K562 (cell line): ENCODE data around the gene MIB2. TPM values are rescaled to one million over a fixed set of nuclear protein-coding genes. Genes with fewer than 3 reads are reported as not detected.

Experiments used
- ATAC-seq: fragments of 200-7000 bp; cut with Tn5 transposase; 3 replicates; pipeline ENCODE4 v1.9.1; 2020; ENCODE audit warnings: moderate library complexity
- BruUV-seq: library from RNA; stranded (reverse); fragments of 400-500 nt; replicated peaks from 2 replicates; lab custom pipeline; 2021; lab: Mats Ljungman, UMichigan
- CTCF ChIA-PET: fragments of 300-600 bp; formaldehyde crosslinking; extraction: SDS; loops from one replicate; lab custom pipeline; 2021; ENCODE audit warnings: low intra/inter-chr PET ratio; lab: Yijun Ruan, JAX
- POLR2A ChIA-PET: fragments of 300-600, 350-650 bp; sonication (Branson Sonifier 250); formaldehyde crosslinking; extraction: SDS; loops from one replicate; lab custom pipeline; 2021; ENCODE audit warnings: antibody characterized with exemption, inconsistent platforms; lab: Yijun Ruan, JAX
- DNase-seq, 4 experiments: peaks; one replicate each; pipeline versions ENCODE4 v3.0.0 to v3.0.0-alpha.2; 2011 to 2018; ENCODE audit warnings: low spot score in 3 of 4, mixed read lengths in 3 of 4; ENCODE audit errors: extremely low read depth in 1 of 4
- FAIRE-seq: peaks from 2 replicates; lab custom pipeline; 2011; peaks lifted over from hg19 to GRCh38; lab: Jason Lieb, UNC
- H2AFZ ChIP-seq: 2 replicates; pipeline ENCODE4 v1.6.0; 2011; ENCODE audit warnings: low read depth, low read length, control low read depth, inconsistent platforms
- H3K27ac ChIP-seq: fragments of 200-600 bp; 3 replicates; pipeline ENCODE4 v1.8.0; 2011; ENCODE audit warnings: low read depth, mild to moderate bottlenecking, control low read depth, inconsistent platforms, low read length, moderate library complexity, mixed read lengths; ENCODE audit errors: extremely low read depth
- H3K27me3 ChIP-seq, 2 experiments: fragments of 300-600 bp in 1 of 2; 2 replicates in 1 of 2; 3 replicates in 1 of 2; pipeline versions ENCODE4 v1.6.0 to v1.8.0; 2011; ENCODE audit warnings: inconsistent platforms in 2 of 2, low read length in 2 of 2, mild to moderate bottlenecking in 1 of 2, mixed read lengths in 1 of 2, moderate library complexity in 1 of 2; ENCODE audit not compliant: control insufficient read depth in 2 of 2, insufficient read depth in 2 of 2
- H3K36me3 ChIP-seq: fragments of 300-600 bp; 3 replicates; pipeline ENCODE4 v1.8.0; 2011; ENCODE audit warnings: mild to moderate bottlenecking, low read length, inconsistent platforms; ENCODE audit not compliant: control insufficient read depth, insufficient read depth
- H3K4me1 ChIP-seq, 2 experiments: fragments of 200-600 bp in 1 of 2; replicated peaks in 1 of 2; 2 replicates in 1 of 2; 3 replicates in 1 of 2; pipeline versions ENCODE4 v1.5.1 to v1.8.0; 2011; ENCODE audit warnings: inconsistent platforms in 2 of 2, low read length in 2 of 2, mild to moderate bottlenecking in 1 of 2, mixed read lengths in 1 of 2, moderate library complexity in 1 of 2; ENCODE audit not compliant: control insufficient read depth in 2 of 2, insufficient read depth in 2 of 2
- H3K4me2 ChIP-seq: 2 replicates; pipeline ENCODE4 v1.6.1; 2011; ENCODE audit warnings: low read length, control low read depth, inconsistent platforms, mixed read lengths; ENCODE audit not compliant: insufficient read depth
- H3K4me3 ChIP-seq: fragments of 200-600 bp; sonication (generic), shearing (Covaris generic); 2 replicates; pipeline ENCODE4 v1.5.1; 2016; ENCODE audit warnings: control low read depth, inconsistent platforms
- H3K79me2 ChIP-seq: fragments of 200-600 bp; 3 replicates; pipeline ENCODE4 v1.8.0; 2011; ENCODE audit warnings: low read length, inconsistent platforms; ENCODE audit not compliant: control insufficient read depth, insufficient read depth
- H3K9ac ChIP-seq, 2 experiments: 2 replicates each; pipeline versions ENCODE4 v1.6.0 to v1.6.1; 2011; ENCODE audit warnings: low read depth in 2 of 2, low read length in 2 of 2, control low read depth in 1 of 2, inconsistent platforms in 1 of 2, mild to moderate bottlenecking in 1 of 2, mixed read lengths in 1 of 2; ENCODE audit not compliant: insufficient read depth in 1 of 2
- H3K9me1 ChIP-seq: one replicate; pipeline ENCODE4 v1.6.0; 2011; ENCODE audit warnings: inconsistent platforms, mild to moderate bottlenecking, low read length, moderate library complexity; ENCODE audit not compliant: control insufficient read depth, insufficient read depth
- H3K9me3 ChIP-seq: replicated peaks from 2 replicates; pipeline ENCODE4 v1.5.1; 2011; ENCODE audit warnings: low read depth, low read length, inconsistent platforms; ENCODE audit not compliant: control insufficient read depth, insufficient read depth
- H4K20me1 ChIP-seq: replicated peaks from 2 replicates; pipeline ENCODE4 v1.6.1; 2011; ENCODE audit warnings: low read length, inconsistent platforms, mixed read lengths; ENCODE audit not compliant: control insufficient read depth, insufficient read depth
- DLX4 ChIP-seq: fragments of 250-450 bp; sonication (Bioruptor Pico); IDR thresholded peaks from 2 replicates; pipeline ENCODE4 v1.6.1; 2021; ENCODE audit warnings: mild to moderate bottlenecking
- EWSR1 ChIP-seq: fragments of 450-650 bp; IDR thresholded peaks from 2 replicates; pipeline ENCODE4 v1.6.1; 2018; ENCODE audit warnings: borderline replicate concordance, mild to moderate bottlenecking, low read depth, moderate library complexity; ENCODE audit not compliant: partially characterized antibody
- FOXK1 ChIP-seq: sonication (generic); formaldehyde crosslinking; IDR thresholded peaks from 2 replicates; pipeline ENCODE4 v1.8.0; 2022; ENCODE audit warnings: missing genetic modification reagents, mild to moderate bottlenecking, borderline replicate concordance
- ILF3 ChIP-seq: fragments of 450-650 bp; IDR thresholded peaks from 2 replicates; pipeline ENCODE4 v1.6.1; 2018; ENCODE audit warnings: antibody characterized with exemption, mild to moderate bottlenecking, moderate library complexity, borderline replicate concordance
- LEF1 ChIP-seq: fragments of 450-650 bp; IDR thresholded peaks from 2 replicates; pipeline ENCODE4 v1.6.1; 2016; ENCODE audit warnings: mild to moderate bottlenecking
- MNT ChIP-seq, 2 experiments: fragments of 450-650 bp; conservative IDR thresholded peaks; 2 replicates each; pipeline ENCODE4 v1.6.1; 2017; ENCODE audit warnings: mild to moderate bottlenecking in 2 of 2, moderate library complexity in 2 of 2
- MXI1 ChIP-seq: IDR thresholded peaks from 2 replicates; pipeline ENCODE4 v1.6.1; 2011; ENCODE audit warnings: low read depth, mild to moderate bottlenecking, improper control_type of control experiment, low read length
- NCOA2 ChIP-seq, 2 experiments: fragments of 450-650 bp; IDR thresholded peaks; 2 replicates each; pipeline ENCODE4 v1.6.1; 2018; ENCODE audit warnings: mild to moderate bottlenecking in 2 of 2, moderate library complexity in 1 of 2; ENCODE audit not compliant: partially characterized antibody in 2 of 2
- SLC30A9 ChIP-seq: fragments of 250-450 bp; sonication (Bioruptor Pico); IDR thresholded peaks from 2 replicates; pipeline ENCODE4 v1.8.0; 2022; ENCODE audit warnings: mild to moderate bottlenecking, moderate library complexity
- SMARCA4 ChIP-seq: fragments of 450-650 bp; IDR thresholded peaks from 2 replicates; pipeline ENCODE4 v1.6.1; 2016
- ZNF395 ChIP-seq: fragments of 200-800 bp; sonication (Bioruptor generic); IDR thresholded peaks from 2 replicates; pipeline ENCODE4 v1.6.1; 2017; ENCODE audit warnings: missing genetic modification characterization, missing compliant biosample characterization
- ZNF639 ChIP-seq, 2 experiments: fragments of 200-800 bp in 1 of 2; sonication (Bioruptor generic) in 1 of 2; sonication (generic) in 1 of 2; formaldehyde crosslinking in 1 of 2; IDR thresholded peaks in 1 of 2; conservative IDR thresholded peaks in 1 of 2; 2 replicates each; pipeline versions ENCODE4 v1.5.0 to v1.6.1; 2016 to 2020; ENCODE audit warnings: missing compliant biosample characterization in 1 of 2, missing genetic modification characterization in 1 of 2, missing genetic modification reagents in 1 of 2
- WGBS: fragments of 100-300 bp; shearing (Covaris generic); methylation state at CpG from one replicate; pipeline ENCODE4 v1.1.6; 2016; ENCODE audit warnings: low coverage, mixed read lengths; ENCODE audit not compliant: insufficient coverage; ENCODE audit errors: missing lambda C conversion rate; 5-methylcytosine and 5-hydroxymethylcytosine counted together
- in situ Hi-C: fragments of 300-500 bp; cut with MboI; formaldehyde crosslinking; loops from 4 replicates; pipeline ENCODE4 v1.15.0; 2018; ENCODE audit warnings: inconsistent platforms, mixed read lengths
- intact Hi-C: fragments of 100-400 bp; cut with micrococcal nuclease; formaldehyde crosslinking; loops from 2 replicates; pipeline ENCODE4 v1.14.2; 2022
- polyA plus RNA-seq, 8 experiments: library from polyadenylated mRNA; depleted of rRNA in 4 of 8; stranded (reverse) in 5 of 8; unstranded in 3 of 8; fragments of >200 nt; fragmentation: Nextera tagmentation in 2 of 8; fragmentation: Illumina TruSeq in 1 of 8; extraction: Ambion mirVana in 2 of 8; extraction: Trizol in 1 of 8; gene quantifications; 2 replicates each; pipeline versions ENCODE4 v1.2.1 to v1.2.3, GENCODE V29; 2011 to 2014; ENCODE audit warnings: inconsistent platforms in 1 of 8, missing spikeins in 1 of 8
- total RNA-seq, 7 experiments: library from RNA; depleted of rRNA in 6 of 7; stranded (reverse); fragments of >200 nt in 6 of 7; fragmentation: Illumina TruSeq in 2 of 7; extraction: Trizol in 2 of 7; gene quantifications; 2 replicates each; pipeline versions ENCODE4 v1.2.1 to v1.2.3, GENCODE V29; 2011 to 2021; ENCODE audit warnings: low replicate concordance in 1 of 7
- TF ChIP-seq, protein P1 (sequence below), 2 experiments: fragments of 450-650 bp in 1 of 2; IDR thresholded peaks; 2 replicates each; pipeline ENCODE4 v1.6.1; 2011 to 2017; ENCODE audit warnings: low read depth in 2 of 2, antibody characterized with exemption in 1 of 2, borderline replicate concordance in 1 of 2, low read length in 1 of 2, mild to moderate bottlenecking in 1 of 2, mixed read lengths in 1 of 2; ENCODE audit not compliant: control insufficient read depth in 1 of 2

Gene MIB2
- total and polyA plus RNA-seq, 9 of the 15 experiments (the other 6 are each of a cell fraction or from before 2014, with no cell fraction given), result 0.04 to 17.0 (median 4.9) TPM; not detected in 1

- DNase-seq (no peak), FAIRE-seq (no peak), ATAC-seq (no peak)
- Histone ChIP-seq H3K4me1 (peaks cover 0 to 86% of the 10 kb centered on the region in 2 experiments; a peak in 3 of 5 replicates), H3K4me3 (no peak overlapping the region), H3K9me1 (no peaks in the 10 kb centered on the region), H3K79me2 (no peaks in the 10 kb centered on the region), H4K20me1 (peaks cover 1% of the 10 kb centered on the region; the same call in 1 of the 2 replicates), H2AFZ (no peak overlapping the region), H3K27ac (no peak overlapping the region), H3K9me3 (no peaks in the 10 kb centered on the region), H3K4me2 (no peak overlapping the region), H3K36me3 (no peaks in the 10 kb centered on the region), H3K27me3 (no peaks in the 10 kb centered on the region), H3K9ac (peak overlapping the region in 1 of 2 experiments; percentile 52; a peak in 2 of 4 replicates)
- ChIA-PET CTCF (no interaction called here), POLR2A (interaction anchor here (1.2 to 1.6 kb wide), 2 partner anchors 10 to 23 kb away, joined by 3 to 4 read pairs; partner anchors contain the start of gene MIB2)
- in situ Hi-C loops, result no loop called here
- WGBS, result 53% methylated on average over 8 of the region's 8 CpGs
- intact Hi-C loops, result no loop called here
- BruUV-seq, result no TSS peak
- TF ChIP-seq NCOA2 (IDR thresholded peaks at IDR 0.05; ENCODE audit: partially characterized antibody in 2 of 2) (no peak), FOXK1 (CRISPR knock-in tag) (no peak), SLC30A9 (CRISPR knock-in tag) (no peak), MXI1 (no peak), EWSR1 (no peak), SMARCA4 (no peak), MNT (conservative IDR thresholded peaks at IDR 0.05) (no peak), ZNF639 (CRISPR knock-in tag; conservative IDR thresholded peaks at IDR 0.05 in 1 of 2, IDR thresholded peaks at IDR 0.05 in 1 of 2) (no peak), DLX4 (CRISPR knock-in tag) (no peak), LEF1 (no peak), ZNF395 (CRISPR knock-in tag) (no peak), ILF3 (no peak)
- TF ChIP-seq, protein P1, sequence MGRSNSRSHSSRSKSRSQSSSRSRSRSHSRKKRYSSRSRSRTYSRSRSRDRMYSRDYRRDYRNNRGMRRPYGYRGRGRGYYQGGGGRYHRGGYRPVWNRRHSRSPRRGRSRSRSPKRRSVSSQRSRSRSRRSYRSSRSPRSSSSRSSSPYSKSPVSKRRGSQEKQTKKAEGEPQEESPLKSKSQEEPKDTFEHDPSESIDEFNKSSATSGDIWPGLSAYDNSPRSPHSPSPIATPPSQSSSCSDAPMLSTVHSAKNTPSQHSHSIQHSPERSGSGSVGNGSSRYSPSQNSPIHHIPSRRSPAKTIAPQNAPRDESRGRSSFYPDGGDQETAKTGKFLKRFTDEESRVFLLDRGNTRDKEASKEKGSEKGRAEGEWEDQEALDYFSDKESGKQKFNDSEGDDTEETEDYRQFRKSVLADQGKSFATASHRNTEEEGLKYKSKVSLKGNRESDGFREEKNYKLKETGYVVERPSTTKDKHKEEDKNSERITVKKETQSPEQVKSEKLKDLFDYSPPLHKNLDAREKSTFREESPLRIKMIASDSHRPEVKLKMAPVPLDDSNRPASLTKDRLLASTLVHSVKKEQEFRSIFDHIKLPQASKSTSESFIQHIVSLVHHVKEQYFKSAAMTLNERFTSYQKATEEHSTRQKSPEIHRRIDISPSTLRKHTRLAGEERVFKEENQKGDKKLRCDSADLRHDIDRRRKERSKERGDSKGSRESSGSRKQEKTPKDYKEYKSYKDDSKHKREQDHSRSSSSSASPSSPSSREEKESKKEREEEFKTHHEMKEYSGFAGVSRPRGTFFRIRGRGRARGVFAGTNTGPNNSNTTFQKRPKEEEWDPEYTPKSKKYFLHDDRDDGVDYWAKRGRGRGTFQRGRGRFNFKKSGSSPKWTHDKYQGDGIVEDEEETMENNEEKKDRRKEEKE (IDR thresholded peaks at IDR 0.05; ENCODE audit: borderline replicate concordance in 1 of 2, control insufficient read depth in 1 of 2, low read depth in 2 of 2, low read length in 1 of 2), result no peak
Observed at GRCh38 chr1:1625824-1626206, 10.5 kb downstream of the MIB2 start.
